Stimulated activated CD4-positive, alpha-beta T cell treated with anti-CD3 and anti-CD28 coated beads, Interleukin-1b, Interleukin-23, amount 100 ng/mL, for 48 hours (primary cell): ENCODE measurements around the gene LRATD1.

Source experiments
- DNase-seq: peaks from one replicate; pipeline ENCODE4 v3.0.0-alpha.2; 2020

Gene LRATD1

GRCh38 chr2:14634182-14634488 lies 1.6 kb downstream of the LRATD1 start:
- no peak for DNase-seq

DNA sequence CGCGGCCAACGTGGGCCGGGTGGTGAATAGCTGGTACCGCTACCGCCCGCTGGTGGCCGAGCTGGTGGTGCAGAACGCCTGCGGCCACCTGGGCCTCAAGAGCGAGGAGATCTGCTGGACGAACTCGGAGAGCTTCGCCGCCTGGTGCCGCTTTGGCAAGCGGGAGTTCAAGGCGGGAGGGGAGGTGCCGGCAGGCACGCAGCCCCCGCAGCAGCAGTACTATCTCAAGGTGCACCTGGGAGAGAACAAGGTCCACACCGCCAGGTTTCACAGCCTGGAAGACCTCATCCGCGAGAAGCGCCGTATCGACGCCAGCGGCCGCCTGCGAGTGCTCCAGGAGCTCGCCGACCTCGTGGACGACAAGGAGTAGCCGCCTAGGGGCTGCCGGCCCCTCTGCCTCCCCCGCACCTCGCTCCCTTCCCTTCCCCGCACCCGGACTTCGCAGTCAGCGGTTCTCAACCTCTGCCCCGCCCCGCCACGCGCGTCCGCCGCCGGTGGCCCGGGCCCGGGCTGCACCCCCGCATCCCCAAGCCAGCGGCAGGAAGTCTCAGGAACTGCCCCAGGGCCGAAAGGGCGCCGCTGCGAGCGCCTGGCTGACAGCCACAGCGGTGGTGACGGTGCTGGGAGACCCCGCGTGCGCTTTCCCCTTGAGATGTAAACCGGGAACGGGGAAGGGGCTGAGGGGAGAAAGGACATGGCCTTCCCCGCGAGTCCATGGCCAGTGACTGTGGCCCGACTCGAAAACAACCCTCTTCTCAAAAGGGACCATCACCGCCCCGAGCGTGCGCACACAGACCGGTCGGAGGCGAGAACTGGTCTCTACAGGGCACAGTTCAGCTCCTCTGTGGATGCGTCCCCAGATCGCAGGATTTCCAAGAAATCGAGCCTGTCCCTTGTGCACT lies 2.2 kb downstream of the LRATD1 start:
- DNase-seq = peak; percentile 16

GRCh38 chr2:14635391-14635871 lies 2.9 kb downstream of the LRATD1 start:
- DNase-seq = no peak

GRCh38 chr2:14638488-14638887 lies 6.0 kb downstream of the LRATD1 start:
- DNase-seq = no peak

DNA sequence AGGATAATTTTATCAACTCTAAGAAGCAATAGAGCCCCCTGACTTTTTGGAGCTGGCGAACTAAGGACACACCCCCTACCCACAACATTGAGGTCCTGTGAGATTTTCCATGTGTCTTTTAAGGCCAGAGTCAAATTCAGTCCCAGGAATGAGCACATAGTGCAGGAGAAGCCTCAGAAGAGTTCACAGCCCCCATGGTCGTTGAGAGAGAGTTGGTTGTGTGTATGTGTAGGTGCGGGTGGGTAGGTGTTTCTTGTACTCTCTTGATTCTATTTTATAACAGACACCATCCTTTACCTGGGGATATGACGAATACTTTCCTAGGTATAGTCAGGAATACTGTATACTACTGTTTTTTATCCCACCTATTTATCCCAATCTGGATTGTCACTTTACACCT lies 8.6 kb downstream of the LRATD1 start:
- DNase-seq = no peak

- DNase-seq = no peak
Observed at GRCh38 chr2:14642499-14642898, 10.0 kb downstream of the LRATD1 start.

DNA sequence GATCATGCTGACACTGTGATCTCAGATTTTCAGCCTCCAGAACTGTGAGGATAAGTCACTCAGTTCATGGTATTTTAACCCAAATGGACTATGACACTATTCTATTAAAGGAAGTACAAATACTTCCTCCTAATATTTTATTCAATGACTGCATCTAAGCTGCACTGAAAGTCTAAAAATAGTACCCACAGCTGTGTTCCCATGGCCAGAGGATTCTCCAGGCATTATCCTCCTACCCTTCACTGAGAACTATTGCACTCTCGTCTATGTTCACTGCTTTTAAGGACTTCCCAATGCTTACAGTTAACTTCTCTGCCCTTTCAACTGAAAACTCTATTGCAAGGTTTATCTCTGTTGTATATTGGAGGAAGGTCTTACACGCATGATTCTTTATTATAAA lies 15.2 kb downstream of the LRATD1 start:
- no peak for DNase-seq

DNA sequence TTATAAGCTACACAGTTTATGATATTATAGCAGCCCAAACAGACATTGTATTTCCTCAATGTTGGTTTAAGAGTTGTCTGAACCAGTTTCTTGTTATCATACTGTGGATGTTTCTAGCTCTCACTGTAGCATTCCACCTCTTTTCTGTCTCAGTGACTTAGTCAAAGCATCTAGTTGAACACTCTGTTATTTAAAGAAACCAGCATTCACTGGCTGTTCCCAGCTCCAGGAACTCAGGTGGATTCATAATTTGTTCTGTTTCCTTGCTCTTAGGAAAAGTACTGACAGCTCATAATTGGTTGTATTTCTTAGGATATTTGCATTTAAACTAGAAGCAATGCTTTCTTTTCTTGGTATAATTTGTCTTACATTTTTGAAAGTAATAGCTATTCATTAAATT lies 17.5 kb downstream of the LRATD1 start:
- DNase-seq = no peak

- DNase-seq = no peak
Observed at GRCh38 chr2:14654835-14655282, 22.3 kb downstream of the LRATD1 start.

DNA sequence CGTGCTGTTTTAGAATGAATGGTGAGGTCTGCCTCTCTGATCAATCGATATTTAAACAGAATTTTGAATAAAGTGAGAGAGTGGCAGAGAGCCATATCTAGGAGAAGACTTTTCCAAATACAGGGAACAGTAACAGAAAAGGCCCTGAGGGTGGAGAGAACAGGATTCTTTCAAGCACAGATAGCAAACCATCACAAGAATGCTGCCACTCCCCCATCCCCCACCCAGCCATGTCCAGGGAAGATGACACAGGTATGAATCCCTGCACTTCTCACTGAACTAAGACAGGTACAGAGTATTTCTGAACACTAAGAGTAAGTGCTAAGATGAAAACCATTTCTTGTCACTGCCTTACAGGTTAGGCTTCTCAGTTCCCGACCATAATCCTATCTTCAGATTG lies 23.6 kb downstream of the LRATD1 start:
- DNase-seq = no peak

GRCh38 chr2:14661163-14661562 lies 28.6 kb downstream of the LRATD1 start:
- no peak for DNase-seq

DNA sequence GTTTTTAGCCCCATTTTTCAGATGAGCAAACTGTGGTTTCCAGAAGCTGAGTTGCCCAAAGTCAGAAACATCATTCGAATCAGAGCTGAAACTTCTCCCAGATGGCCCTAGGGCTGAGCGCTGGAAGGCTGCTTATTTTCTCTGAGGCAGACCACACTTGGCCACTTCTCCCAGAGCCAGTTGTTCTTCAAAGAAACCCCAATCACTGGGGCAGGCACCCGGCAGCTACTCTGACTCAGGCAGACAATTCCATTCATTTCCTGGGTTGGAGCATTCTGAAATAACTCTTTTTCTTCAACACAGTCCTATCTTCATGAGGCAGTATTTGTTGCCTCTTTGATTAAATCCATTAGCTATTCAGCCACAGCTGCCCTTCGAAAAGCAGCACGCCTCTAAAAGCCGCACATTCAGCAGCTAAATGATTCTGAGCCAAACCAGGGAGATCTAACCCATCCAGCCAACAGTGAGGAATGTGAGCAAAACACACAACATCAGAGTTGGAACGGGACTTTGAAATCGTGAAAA lies 40.9 kb downstream of the LRATD1 start:
- DNase-seq = no peak

GRCh38 chr2:14675489-14675888 lies 43.0 kb downstream of the LRATD1 start:
- DNase-seq = no peak

DNA sequence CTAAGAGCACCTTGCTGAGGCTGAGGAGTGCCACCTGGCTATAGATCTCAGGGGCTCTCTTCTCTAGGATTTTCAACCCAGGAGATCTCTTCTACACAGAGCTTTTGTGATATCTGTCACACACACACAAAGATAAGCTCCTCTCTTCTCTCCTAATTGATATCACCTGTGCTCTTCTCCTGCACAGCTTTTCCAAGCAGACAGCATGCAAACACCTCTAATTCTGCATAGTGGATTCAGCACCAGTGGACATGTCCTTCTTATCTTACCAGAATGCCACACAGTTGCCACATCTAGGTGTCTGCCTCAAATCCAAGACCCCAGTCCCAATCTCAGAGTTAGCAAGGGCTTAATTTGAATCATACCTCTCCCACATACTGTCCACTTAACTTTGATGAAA lies 43.9 kb downstream of the LRATD1 start:
- DNase-seq = no peak

DNA sequence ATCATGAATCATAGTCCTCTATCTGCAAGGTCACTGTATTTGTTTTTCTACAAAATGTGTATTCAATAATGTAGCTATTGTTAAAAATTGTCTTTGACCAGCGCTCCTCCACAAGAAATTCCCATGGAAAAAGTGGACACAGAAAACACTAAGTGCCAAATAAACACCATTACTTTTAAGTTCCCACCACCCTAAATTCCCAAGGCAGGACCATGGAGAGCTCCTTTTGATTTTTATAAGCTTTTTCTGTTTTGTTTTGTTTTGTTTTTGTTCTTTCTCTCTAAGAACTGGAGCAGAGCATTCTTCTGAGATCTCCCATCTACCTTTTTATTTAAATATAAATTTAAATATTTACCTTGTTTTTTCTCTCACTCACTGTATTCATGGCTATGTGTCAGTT lies 44.5 kb downstream of the LRATD1 start:
- DNase-seq = no peak

- no peak for DNase-seq
Observed at GRCh38 chr2:14678761-14679160, 46.2 kb downstream of the LRATD1 start.

DNA sequence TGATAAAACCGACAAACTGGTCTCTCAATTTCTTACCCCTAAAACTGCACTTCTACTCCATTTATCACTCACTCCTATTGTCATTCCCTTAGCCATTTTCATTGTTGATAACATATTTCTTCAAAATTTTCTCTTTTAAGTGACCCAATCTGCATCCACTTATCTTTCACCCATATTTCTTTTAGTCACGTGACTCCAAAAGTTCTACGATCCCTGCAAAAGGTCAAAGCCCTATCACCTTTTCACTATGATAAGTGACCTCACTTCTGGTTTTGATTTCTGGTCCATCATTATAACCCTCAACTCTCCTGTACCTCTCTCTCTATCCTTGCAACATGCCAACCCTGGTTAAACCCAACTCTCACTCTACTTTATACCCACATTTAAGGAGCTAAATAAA lies 49.1 kb downstream of the LRATD1 start:
- no peak for DNase-seq
